GM21528 (cell line): Measurements from ENCODE around the gene ADCY10.

Experiments
- ATAC-seq: cut with Tn5 transposase; IDR thresholded peaks from one replicate; pipeline ENCODE4 v1.9.1; 2021; ENCODE audit warnings: mild to moderate bottlenecking, moderate library complexity; ENCODE audit not compliant: unreplicated experiment, low FRiP score

ADCY10 gene

DNA sequence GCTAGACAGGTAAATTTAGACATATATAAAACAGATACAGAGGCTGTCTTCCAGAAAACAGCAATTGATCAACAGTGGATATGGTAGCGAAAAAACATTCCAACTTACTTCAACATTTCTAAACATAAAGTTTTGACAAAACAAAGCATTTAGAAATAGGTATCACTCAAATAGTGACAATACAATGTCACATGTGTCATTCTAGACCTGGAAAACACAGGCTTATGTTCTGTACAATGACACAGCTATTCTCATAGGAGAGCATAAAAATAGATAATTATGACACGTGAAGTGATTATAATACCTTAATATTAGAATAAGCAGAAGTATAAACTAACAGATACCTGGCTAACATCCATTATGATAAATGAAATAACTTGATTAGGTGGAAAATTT lies 14.5 kb upstream of the ADCY10 start:
- ATAC-seq = no peak

DNA sequence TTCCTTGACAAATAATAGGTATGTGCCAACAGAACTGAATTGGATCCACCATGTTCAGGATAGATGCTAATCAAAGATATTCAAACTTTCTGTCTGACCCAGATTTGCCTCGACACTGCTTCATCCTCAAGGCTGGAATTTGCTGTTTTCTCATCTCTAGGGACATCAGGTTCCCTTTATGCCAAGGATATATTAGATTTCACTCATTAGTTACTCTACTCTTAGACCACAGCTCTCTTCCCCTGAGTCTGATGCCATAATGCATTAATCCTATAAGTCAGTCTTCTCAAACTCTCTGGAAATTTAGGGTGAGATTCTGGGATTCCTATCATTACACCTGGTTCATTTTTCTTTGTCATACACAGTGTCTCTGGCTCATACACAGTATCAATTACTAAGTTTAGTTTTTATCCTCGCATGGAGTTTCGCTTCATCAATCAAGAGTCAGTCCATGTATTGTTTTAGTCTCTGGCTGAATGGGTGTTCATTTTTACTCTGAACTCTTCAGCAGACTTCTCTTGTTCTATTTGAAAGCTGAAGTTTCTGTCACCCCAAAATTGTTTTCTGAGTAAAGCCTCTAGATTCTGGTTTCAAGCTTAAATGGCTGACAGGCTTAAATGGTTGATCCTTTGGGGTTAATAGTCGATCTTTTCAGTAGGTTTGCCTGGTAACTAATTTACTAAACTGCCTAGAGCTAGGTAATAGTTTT lies 13.3 kb upstream of the ADCY10 start:
- ATAC-seq = no peak

DNA sequence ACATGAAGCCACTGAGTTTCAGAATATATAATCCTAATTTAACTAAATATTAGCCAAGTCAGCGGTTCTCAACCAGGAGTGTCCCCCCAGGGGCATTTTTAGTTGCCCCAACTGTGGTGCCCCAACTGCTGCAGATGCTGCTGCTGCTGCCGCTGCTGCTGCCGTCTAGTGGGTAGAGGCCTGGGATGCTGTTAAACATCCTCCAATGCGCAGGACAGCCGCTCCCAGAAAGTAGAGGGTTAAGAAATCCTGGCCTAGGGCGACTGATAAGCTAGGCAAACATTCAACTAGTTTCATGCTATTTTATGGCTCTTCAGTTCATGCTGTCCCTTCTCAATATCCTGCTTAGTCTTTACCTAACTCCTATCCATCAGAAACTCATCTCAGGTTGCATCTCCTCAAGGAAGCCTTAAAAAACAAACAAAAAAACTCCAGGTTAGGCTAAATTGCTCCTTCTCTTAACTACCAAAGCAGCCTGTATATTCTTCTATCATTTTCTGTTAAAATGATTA lies 12.6 kb upstream of the ADCY10 start:
- ATAC-seq = no peak

DNA sequence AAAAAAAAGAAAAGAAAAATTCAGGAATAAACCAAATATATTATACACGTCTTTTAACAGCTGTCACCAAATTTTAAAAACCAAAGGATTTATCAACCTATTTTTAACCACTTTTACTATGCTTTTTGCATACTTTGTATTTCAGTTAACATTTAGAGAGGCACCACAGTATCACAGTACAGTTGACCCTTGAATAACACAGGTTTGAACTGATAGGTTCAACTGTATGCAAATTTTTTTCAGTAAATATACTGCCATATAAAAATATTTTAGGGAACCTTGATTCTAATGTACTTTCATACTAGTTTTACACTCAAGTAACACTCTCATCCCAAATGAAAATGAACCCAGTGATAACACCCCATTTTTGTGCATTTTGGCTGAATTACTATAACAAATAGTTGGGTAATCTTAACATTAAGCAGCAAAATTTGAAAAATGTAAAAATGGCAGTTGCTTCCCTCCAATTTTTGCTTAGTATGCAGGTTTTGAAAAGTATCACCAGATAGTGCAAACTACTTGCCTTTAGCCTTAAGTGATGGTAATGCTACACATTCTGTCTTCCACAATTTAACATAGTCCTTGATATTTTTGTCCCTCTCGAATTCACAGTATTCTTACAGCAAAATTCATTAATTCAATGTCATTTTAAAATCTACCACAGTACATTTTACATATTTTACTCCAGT lies 10.8 kb upstream of the ADCY10 start:
- ATAC-seq = no peak

DNA sequence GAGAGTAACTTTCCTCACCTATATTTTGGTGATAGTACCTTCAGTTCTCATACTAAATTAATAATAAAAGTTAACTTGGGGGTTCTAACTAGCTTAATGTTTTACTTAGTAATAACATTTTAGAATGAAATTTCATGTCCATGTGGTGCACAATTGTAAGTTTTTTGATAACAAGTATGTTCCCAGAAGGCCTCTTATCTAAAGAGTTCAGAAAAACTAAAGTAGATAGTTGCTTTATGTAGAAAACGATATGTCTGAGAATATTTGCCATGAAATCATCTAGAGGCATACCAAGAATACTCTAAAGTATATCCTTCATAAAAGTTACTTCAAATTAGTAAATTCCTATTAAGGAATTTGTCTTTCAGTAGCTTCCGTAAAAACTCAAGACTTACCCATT lies 10.2 kb upstream of the ADCY10 start:
- no peak for ATAC-seq

DNA sequence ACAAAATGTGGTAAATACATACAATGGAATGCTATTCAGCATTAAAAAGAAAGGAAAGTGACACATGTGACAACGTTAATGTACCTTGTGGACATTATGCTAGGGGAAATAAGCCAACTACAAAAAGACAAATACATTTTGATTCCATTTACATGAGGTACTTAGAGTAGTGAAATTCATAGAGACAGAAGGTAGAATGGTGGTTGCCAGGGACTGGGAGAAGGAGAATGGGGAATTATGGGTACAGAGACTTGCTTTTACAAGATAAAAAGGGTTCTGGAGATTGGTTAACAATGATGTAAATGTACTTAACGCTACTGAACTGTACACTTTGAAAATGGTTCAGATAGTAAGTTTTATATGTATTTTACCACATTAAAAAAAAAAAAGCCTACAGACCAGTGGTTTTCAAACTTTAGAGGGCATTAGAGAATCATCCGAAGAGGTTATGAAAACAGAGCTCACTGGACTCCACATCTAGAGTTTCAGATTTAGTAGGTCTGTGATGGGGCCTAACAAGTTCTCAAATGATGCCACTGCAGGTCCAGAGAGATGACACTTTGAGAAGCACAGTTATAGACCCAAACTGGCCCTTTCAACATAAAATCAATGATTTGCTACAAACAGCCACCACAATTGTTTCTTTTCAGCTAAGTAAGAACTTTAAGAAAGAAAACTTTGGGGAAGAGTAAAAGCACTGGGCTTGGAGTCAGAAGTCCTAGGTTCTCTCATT lies 9.6 kb upstream of the ADCY10 start:
- no peak for ATAC-seq

DNA sequence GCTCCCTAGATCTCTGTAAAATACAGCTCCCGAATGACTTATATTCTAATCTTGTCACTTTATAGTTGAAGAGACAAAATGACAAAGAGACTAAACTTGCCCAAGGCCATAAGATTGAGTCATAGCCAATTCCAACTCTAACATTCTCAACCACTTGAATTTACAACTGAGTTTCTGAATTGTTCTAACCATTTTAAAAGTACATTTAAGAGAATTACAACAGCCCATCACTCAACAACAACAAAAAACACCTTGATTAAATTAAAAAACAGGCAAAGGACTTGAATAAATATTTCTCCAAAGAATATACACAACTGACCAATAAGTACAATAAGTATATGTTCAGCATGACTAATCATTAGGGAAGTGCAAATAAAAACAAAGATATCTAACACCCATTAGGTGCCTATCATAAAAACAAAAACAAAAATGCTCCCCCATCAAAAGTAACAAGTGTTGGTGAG lies 8.7 kb upstream of the ADCY10 start:
- ATAC-seq = no peak

DNA sequence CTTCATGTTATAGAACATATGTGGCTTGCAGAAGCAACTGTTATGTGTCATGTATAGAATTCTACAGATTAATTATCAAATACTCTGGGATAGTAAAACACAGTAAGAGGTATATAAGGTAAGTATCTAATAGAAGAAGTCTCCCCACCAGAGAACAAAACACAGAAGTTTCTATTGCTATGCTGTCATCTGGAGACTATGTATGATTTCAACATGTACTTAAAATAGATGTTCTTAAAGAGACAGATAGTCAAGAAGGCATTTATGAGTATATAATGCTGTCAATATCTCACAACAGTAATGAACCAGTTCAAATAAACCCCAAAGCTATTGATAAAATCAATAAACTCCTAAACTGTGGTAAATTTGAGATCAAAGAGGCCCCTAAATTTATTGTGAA lies 8.1 kb upstream of the ADCY10 start:
- no peak for ATAC-seq

DNA sequence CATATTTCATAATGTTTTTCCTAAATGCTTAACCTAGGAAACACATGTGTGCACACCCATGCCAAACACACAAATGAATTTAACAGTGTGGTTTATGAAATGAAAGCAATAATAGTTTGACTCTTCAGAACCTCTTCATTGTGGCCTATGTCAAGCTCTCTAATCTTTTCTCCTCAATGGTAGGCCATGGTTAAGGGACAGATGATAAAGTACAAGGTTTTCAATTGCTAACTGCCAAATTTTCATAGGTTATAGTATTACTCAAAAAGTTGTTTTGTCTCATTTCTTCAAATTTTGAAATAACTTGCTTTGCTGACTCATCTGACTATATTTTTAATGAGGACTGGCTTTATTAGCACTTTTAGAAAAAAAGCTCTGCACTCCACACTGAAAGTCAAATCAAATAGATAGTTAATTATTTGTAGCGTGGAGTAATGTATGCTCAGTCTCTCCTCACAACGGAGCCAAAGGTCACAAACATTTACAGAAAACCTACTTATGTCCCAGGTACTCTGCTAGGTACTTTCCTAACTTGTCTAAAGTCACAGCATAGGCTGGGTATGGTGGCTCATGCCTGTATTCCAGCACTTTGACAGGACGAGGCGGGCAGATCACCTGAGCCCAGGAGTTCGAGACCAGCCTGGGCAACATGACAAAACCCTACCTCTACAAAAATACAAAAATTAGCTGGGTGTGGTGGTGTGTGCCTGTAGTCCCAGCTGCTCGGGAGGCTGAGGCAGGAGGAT lies 3.0 kb upstream of the ADCY10 start:
- no peak for ATAC-seq

DNA sequence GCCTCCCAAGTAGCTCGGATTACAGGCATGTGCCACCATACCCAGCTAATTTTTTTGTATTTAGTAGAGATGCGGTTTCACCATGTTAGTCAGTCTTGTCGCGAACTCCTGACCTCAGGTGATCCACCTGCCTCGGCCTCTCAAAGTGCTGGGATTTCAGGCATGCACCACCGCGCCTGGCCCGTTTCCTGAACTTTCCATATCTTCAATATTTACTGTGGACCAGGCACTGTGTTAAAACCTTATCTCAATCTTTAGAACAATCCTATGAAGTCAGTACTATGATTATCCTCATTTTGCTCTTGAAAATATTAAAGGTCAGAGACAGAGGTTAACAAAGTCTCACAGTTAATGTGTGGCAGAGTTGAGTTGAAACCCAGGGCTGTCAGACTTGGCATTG lies 1.6 kb upstream of the ADCY10 start:
- ATAC-seq = no peak

DNA sequence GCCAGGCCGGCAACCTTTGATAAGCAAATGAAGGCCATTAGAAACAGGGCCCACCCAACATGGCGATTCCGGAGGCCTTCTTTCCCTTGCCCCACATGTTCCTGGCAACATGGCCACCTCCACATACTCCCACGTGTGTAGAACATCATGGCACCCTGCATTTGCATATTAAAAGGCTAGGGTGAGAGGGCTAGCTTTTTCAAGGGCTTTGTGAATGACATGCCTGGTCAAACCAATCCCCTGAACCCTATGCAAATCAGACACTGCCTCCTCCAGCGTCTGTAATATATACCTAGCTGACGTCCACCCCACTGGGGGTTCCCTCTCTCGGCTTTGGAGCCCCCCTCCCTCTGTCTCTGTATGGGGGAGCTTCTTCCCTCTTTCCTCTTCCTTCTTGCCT lies 1.6 kb downstream of the ADCY10 start:
- ATAC-seq = no peak

DNA sequence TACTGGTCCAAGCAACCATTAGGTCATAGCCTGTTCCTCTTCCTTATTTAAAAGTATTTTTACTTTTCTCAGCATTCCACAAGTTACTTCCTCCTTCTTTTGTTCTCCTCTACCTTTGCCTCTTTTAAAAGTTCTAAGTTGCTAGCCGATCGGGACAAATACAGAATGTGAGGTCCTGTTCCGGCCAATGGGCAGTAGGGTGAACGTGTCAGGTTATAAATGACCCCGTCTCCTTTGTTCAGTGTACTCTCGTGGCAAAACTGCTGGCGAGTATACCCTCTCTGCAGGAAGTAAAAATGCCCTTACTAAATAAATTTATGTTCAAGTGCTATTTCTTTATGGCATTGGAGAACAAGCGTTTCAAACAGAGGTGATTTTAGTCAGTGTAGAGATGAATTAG lies 2.5 kb downstream of the ADCY10 start:
- no peak for ATAC-seq

DNA sequence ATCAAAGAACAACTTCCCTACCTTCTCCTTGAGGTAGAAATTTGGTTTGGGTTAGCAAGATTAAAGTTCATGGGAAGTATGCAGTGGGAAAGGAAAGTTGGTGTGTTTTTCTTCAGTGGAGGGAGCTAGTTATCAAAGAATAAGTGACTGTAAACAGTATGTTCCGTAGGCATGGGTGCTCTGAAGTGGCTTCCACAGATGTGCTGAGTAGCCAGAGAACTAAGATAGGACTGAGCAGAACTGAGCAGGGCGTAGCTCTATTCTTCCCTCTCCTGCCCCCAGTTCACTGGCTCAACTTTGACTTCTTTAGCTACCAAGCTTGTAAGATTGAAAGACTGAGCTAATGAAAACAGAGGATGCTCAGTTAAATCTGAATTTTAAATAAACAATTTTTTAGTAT lies 3.4 kb downstream of the ADCY10 start:
- no peak for ATAC-seq

DNA sequence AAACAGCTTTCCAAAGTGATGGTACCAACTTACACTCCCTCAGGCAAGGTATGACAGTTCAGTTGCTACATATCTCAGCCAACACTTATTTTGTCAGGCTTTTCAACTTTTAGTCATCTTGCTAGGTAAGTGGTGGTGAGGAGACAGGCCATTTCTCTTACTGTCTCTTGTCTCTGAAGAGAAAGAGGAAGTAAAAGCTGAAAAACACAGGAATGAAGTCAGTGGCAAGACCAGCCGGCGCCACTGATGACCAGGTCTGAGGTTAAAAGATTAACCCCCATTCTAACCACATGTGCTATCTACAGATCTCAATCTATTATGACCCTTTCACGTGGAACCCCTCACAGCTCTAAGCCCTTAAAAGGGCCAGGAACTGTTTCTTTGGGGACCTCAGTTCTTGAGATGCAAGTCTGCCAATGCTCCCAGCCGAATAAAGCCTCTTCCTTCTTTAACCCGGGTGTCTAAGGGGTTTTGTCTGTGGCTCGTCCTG lies 4.2 kb downstream of the ADCY10 start:
- ATAC-seq = no peak

DNA sequence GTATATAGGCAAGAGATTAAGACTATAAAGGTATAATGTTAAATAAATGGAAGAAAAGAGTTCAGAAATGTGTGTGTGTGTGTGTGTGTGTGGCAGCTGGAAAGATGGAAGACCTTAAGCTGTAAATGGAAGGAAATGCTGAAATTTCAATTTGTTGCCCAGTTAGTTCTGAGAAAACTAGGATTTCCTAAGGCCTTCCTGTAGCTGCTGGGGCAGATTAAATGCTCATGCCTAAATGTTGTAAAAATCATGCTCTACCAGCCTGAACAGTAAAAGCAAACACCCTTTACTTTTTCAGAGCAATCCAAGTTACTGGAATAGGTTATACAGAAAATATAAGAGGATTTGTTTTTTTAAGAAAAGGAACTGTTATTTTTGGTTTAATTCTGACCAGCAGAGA lies 8.3 kb downstream of the ADCY10 start:
- ATAC-seq = no peak

DNA sequence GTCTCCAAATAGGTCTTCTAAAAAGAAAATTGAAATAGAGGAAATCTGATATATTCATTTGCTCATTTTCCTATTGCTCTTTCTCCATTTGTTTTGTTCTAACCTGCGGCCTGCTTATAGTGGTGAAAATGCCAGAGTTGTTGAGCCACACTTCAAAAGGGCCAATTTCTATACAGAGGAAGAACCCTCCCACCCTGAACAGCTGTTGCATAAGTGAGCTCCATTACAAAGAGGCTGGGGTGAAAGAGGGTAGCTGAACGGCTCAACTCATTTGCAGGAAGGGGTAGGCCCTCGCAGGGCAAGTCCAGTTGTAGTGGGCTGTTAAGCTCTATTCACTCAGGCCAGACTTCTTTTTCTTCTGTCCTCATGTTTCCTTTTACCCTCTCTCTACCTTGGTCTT lies 8.8 kb downstream of the ADCY10 start:
- no peak for ATAC-seq

DNA sequence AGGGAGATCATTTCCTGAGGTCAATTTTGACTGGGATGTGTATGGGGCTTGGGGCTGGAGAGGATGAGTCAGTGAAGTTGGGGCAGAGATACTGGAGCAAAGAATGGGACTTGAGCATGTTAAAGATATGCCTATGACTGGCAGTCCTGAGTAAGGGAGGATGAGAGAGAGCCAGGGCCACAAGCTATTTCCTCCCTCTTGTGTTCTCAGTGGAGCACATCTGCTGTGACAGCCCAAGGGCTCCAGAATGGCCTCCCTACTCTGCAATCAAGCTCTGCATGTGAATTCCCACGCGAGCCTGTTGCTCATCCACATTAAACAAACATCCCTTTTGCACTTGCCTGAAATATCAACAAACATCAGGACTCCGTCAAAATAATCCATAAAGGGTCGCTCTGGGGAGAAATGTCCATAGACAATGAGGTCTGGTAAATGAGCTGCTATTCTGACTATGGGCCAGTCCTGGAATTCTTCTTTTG lies 9.2 kb downstream of the ADCY10 start:
- no peak for ATAC-seq

DNA sequence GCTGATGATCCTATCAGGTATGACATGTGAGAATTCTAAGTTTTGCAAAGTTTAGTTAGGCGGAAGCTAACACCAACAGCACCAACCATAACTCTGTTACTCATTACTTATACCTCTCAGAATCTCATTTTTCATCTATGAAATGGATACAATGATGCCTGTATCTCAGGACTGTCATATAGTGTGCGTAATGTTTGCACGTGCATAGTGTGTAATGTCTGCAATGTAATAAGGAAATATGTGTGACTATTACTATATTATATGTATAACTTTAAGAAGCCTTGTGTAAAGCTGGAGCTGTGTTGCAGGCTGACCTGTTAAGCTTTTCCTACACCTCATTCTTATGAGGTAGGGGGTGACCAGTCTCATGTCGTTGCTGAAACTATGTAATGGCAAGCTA lies 13.0 kb downstream of the ADCY10 start:
- no peak for ATAC-seq

DNA sequence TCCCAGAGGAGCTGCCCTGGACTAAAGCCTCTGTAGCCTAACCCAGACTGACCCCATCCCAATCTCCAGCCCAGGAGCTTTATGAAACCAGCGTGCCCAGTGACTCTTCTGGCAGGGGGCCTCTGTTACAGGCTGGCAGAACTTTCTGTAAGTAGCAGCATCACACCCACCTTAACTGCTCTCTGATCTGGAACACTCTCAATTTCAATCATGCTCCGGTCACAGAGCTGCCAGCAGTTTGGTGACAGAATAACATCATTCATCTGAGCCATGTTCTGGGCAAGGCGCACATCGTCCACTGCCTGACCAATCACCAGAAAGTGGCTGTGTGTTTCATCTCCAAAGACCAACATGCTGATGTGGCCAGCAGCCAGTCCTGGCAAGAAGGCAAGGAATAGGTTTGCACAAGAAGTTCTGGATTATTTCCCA lies 14.7 kb downstream of the ADCY10 start:
- peak; percentile 78 for ATAC-seq

DNA sequence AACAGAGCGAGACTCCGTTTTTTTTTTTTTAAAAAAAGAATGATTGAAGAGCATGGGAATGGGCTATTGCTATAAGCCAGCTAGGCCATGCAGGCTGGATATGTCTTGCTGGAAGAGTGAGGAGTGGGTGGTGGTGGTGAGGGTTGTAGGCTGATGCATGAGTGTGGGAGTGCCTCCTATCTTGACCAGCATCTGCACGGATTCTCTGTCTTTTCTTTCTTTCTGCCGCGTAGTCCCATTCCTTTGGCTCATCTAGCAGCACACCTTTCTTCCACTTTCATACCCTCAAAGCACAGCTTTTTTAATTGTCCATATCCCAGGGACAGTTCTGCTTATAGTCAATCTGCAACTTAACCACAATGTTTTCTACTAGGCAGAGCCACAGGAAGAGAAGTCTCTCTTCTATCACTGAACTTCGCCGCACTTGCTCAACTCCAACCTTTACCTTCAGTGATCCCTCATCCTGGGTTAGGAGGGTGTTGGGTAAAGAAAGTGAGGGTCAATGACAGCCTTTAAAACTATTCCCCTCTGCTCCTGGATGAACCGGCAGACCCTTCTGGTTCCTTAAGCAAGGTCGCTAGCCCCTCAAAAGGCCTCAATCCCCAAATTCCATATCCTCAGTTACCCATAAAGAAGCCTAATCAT lies 15.2 kb downstream of the ADCY10 start:
- ATAC-seq = no peak
